Duodenal mucosa (tissue), 2 donors: ENCODE data around the gene ANKS1B.

Source experiments
- H3K27ac ChIP-seq: one replicate; pipeline ENCODE4 v1.7.0; 2013; ENCODE audit warnings: low read depth, low read length
- H3K27me3 ChIP-seq, 2 donors: one replicate each; pipeline ENCODE4 v1.7.0; 2013; ENCODE audit warnings: low read length in 2 of 2, control low read depth in 1 of 2; ENCODE audit not compliant: insufficient read depth in 2 of 2, control insufficient read depth in 1 of 2
- H3K36me3 ChIP-seq, 2 donors: one replicate each; pipeline ENCODE4 v1.7.0; 2013; ENCODE audit warnings: low read length in 2 of 2, control low read depth in 1 of 2; ENCODE audit not compliant: insufficient read depth in 2 of 2, control insufficient read depth in 1 of 2
- H3K4me1 ChIP-seq, 2 donors: one replicate each; pipeline ENCODE4 v1.7.0; 2013; ENCODE audit warnings: low read length in 2 of 2, control low read depth in 1 of 2; ENCODE audit not compliant: insufficient read depth in 2 of 2, control insufficient read depth in 1 of 2
- H3K4me3 ChIP-seq, 2 donors: one replicate each; pipeline ENCODE4 v1.7.0; 2013; ENCODE audit warnings: low read length in 2 of 2, low read depth in 1 of 2
- H3K9ac ChIP-seq, 2 donors: one replicate each; pipeline ENCODE4 v1.7.0; 2013; ENCODE audit warnings: low read length in 2 of 2, low read depth in 1 of 2
- H3K9me3 ChIP-seq, 2 donors: one replicate each; pipeline ENCODE4 v1.7.0; 2013; ENCODE audit warnings: low read length in 2 of 2, control low read depth in 1 of 2; ENCODE audit not compliant: control insufficient read depth in 1 of 2

ANKS1B gene

DNA sequence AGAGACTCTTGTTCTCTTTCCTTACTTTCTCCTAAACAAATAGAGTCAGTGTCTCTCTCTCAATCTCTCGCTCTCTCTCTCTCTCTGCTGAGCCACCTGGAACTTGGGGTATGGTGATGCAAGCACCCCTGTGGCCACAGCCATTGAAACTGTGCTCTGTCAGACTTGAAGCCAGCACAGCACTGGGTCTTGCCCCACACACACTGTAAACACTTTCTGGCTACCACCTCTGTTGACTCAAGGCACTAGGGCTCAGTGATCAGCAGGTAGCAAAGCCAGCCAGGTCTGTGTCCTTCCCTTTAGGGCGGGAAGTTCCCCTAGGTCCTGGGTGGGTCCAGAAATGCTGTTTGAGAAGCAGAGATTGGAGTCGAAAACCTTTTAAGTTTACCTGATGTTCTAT is 463.1 kb downstream of the ANKS1B start:
- peaks cover 4 to 7% of the 10 kb centered on the region in 2 donors for H3K9me3 ChIP-seq
- H3K27ac ChIP-seq, result no peak overlapping the region
- no peaks in the 10 kb centered on the region for H3K27me3 ChIP-seq
- H3K36me3 ChIP-seq, result no peaks in the 10 kb centered on the region
- H3K9ac ChIP-seq, result no peak overlapping the region
- no peaks in the 10 kb centered on the region for H3K4me1 ChIP-seq
- H3K4me3 ChIP-seq, result no peak overlapping the region

DNA sequence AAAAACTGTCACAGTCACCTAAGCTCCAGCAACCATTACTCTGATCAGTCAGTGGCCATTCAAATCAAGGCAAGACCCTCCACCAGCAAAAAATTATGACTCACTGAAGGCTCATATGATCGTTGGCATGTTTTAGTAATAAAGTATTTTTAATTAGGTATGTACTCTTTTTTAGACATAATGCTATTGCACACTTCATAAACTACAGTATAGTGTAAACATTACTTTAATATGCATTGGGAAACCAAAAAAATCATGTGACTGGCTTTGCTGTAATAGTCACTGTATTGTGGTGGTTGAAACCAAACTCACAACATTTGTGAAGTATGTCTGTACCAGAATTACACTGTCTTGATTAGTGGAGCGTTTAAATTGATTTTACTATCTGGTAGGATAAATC is 471.7 kb downstream of the ANKS1B start:
- H3K4me3 ChIP-seq, result no peak overlapping the region
- H3K9me3 ChIP-seq, result peaks cover 2 to 3% of the 10 kb centered on the region in 2 donors
- H3K9ac ChIP-seq, result no peak overlapping the region
- H3K27me3 ChIP-seq, result no peaks in the 10 kb centered on the region
- no peaks in the 10 kb centered on the region for H3K4me1 ChIP-seq
- no peak overlapping the region for H3K27ac ChIP-seq
- no peaks in the 10 kb centered on the region for H3K36me3 ChIP-seq

DNA sequence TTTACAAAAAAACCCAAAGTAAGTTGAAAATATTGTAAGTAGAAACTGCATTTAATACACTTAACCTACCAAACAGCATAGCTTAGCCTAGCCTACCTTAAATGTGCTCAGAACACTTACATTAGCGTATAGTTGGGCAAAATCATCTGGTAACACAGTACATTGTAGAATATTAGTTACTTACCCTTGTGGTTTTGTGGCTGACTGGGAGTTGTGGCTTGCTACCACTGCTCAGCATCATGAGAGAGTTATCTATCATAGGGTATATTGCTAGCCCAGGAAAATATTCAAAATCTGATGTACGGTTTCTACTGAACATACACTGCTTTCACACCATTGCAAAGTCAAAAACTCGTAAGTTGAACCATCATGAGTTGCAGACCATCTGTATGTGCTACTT is 478.9 kb downstream of the ANKS1B start:
- no peak overlapping the region for H3K9ac ChIP-seq
- H3K4me1 ChIP-seq, result no peaks in the 10 kb centered on the region
- no peaks in the 10 kb centered on the region for H3K36me3 ChIP-seq
- H3K27me3 ChIP-seq, result no peaks in the 10 kb centered on the region
- H3K27ac ChIP-seq, result no peak overlapping the region
- peaks cover 4 to 6% of the 10 kb centered on the region in 2 donors for H3K9me3 ChIP-seq
- H3K4me3 ChIP-seq, result no peak overlapping the region

DNA sequence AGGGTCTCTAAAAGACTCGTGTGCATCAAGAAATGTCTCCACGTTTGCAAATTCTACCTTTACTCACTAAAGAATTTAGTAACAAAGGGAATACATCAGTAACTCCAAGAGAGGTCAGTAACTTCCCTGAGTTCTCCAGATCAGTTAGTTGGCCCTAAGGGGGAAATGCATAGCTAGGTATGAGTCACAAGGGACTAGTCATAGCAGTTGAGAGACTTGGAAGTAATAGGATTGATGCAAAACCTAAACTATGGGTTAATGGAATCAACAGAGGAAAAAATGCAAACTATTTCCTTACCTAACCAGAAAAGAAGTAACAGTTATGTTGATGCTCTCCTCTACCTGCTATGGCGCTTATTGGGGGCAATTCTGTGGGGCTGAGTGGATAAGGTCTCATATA is 486.0 kb downstream of the ANKS1B start:
- Histone ChIP-seq H3K36me3 (no peaks in the 10 kb centered on the region), H3K4me3 (no peak overlapping the region), H3K9ac (no peak overlapping the region), H3K4me1 (no peaks in the 10 kb centered on the region), H3K9me3 (peaks cover 0 to 4% of the 10 kb centered on the region in 2 donors), H3K27ac (no peak overlapping the region), H3K27me3 (no peaks in the 10 kb centered on the region)

DNA sequence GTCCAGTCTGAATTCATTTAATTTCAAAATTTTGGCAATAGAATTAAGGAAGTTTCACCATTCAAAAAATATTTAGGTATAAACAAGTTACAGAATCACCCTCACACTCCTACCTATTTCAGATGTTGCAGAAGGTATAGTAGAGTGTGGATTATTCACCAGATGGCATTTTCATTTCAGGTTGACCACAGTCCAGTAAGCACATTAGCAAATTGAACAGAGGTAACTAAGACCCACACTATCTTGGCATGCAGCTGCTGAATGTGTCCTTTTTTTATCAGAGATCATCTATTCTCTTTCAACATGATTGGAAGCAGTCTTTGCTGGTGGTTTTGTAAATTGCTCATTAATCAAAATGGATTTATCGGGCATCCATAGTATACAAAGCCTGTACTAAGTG is 488.9 kb downstream of the ANKS1B start:
- Histone ChIP-seq H3K27ac (no peak overlapping the region), H3K4me1 (no peaks in the 10 kb centered on the region), H3K27me3 (no peaks in the 10 kb centered on the region), H3K9me3 (no peaks in the 10 kb centered on the region), H3K9ac (no peak overlapping the region), H3K36me3 (no peaks in the 10 kb centered on the region), H3K4me3 (no peak overlapping the region)

DNA sequence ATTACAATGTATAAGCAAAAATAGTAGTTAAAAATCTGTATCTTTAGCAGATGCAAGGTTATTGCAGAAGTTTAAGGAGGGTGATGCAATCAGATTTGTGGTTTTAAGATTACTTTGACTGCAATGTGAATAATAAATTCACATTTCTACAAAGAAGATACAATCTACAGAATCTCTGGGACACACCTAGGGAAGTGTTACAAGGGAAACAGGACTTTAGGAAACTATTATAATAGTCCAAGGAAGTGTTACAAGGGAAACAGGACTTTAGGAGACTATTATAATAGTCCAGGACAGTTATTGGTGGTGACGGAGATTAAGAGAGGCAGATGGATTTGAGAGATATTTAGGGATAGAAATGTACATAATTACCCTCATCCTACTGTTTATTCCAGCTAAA is 491.5 kb downstream of the ANKS1B start:
- H3K9me3 ChIP-seq, result no peaks in the 10 kb centered on the region
- no peak overlapping the region for H3K9ac ChIP-seq
- no peaks in the 10 kb centered on the region for H3K27me3 ChIP-seq
- no peaks in the 10 kb centered on the region for H3K36me3 ChIP-seq
- H3K4me3 ChIP-seq, result no peak overlapping the region
- no peak overlapping the region for H3K27ac ChIP-seq
- H3K4me1 ChIP-seq, result no peaks in the 10 kb centered on the region

DNA sequence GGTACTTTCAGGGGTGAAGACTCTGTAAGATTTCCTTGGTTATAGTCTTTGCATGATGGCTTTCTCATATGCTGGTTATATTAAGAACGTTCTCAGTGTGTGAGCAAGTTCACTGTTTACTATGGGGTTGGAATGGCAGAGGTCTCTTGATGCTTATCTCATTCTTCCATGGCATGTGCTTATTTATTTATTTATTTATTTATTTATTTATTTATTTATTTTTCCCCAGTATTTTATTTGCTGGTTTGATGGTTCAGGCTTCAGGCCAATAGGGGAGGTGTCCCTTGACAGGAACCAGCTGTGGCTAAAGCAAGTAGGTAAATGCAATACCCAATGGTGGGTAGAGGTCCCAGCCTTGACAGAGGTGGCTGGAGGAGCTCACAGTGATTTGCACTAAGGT is 498.5 kb downstream of the ANKS1B start:
- Histone ChIP-seq H3K36me3 (no peaks in the 10 kb centered on the region), H3K27me3 (no peaks in the 10 kb centered on the region), H3K9me3 (peaks cover 0 to 4% of the 10 kb centered on the region in 2 donors), H3K4me1 (no peaks in the 10 kb centered on the region), H3K4me3 (no peak overlapping the region), H3K9ac (no peak overlapping the region), H3K27ac (no peak overlapping the region)

DNA sequence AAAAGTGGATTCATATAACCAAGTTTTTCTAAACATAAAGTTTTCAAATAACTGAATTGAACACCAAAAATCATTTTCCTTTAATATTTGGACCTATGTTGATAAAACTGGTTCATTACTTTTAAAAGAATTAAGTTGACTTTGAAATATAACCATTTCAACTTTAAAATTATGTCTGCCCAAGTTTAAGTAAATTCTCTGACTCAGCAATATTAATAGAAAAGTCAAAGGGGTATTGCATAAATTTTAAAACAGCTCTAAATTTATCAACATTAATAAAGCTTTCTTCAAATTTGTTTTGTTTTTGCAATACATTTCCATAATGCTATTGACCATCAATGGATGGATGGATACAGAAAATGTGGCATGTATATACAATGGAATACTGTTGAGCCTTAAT is 505.6 kb downstream of the ANKS1B start:
- Histone ChIP-seq H3K9ac (no peak overlapping the region), H3K4me3 (no peak overlapping the region), H3K9me3 (no peaks in the 10 kb centered on the region), H3K4me1 (no peaks in the 10 kb centered on the region), H3K27me3 (no peaks in the 10 kb centered on the region), H3K36me3 (no peaks in the 10 kb centered on the region), H3K27ac (no peak overlapping the region)

DNA sequence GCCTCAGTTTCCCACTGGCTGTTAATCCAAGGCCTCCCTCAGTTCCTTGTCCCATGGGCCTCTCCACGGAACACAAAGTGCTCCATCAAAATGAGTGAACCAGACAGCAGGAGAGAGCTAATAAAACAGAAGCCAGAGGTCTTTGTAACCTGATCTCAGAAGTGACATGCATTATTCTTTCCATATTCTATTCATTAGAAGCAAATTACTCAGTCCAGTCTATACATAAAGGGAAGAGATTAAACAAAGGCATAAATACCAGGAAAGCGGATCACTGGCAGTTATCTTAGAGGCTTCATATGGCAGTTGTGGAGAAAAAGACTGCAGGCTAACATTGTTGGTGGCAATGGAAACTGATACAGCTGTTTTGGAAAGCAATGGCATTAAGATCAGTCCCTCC is 507.8 kb downstream of the ANKS1B start:
- Histone ChIP-seq H3K36me3 (no peaks in the 10 kb centered on the region), H3K9me3 (peaks cover 0 to 5% of the 10 kb centered on the region in 2 donors), H3K4me3 (no peak overlapping the region), H3K27me3 (no peaks in the 10 kb centered on the region), H3K27ac (no peak overlapping the region), H3K4me1 (no peaks in the 10 kb centered on the region), H3K9ac (no peak overlapping the region)

DNA sequence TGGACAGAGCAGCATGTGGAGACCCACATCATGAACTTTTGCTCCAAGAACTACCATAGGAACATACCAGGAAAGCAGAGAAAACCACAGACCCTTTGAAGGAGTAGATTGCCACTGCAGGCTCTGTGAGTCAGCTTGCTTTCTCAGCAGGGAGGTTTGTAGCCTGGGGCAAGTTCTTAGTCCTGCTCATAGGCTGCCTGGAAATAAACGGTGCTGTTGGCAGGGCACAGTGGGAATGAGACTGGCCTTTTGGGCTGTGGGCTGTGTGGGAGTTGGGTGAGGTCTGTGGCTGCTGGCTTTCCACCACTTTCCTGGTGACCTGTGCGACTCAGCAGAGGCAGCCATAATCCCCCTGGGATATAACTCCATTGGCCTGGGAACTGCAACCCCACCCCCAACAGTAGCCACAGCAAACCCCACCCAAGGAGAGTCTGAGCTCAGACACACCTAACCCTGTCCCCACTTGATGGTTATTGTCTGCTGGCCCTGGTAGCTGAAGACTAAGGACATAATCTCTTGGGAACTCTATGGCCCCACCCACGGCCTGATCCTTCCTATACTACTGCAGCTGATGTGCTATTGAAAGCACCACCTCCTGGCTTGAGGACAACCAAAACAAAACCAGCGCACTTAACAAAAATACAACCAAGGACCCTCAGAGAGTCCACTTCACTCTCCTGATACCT is 529.2 kb downstream of the ANKS1B start:
- H3K9me3 ChIP-seq, result peaks cover 3% of the 10 kb centered on the region in 2 donors
- H3K4me1 ChIP-seq, result no peaks in the 10 kb centered on the region
- no peak overlapping the region for H3K4me3 ChIP-seq

More for the DNA sequence above, 529.2 kb downstream of the ANKS1B start:
- Histone ChIP-seq H3K27ac (no peak overlapping the region), H3K9ac (no peak overlapping the region), H3K36me3 (no peaks in the 10 kb centered on the region), H3K27me3 (no peaks in the 10 kb centered on the region)
